GM13976 (cell line): Measurements from ENCODE around the gene DRAM1.
"Not testable (repeated sequence)": the region's sequence is repeated elsewhere in the genome, so short reads cannot be mapped to it uniquely, and the experiment has no call there.

Experiments used
- DNase-seq: peaks from one replicate; pipeline ENCODE4 v3.0.0; 2012; ENCODE audit warnings: low spot score
- CTCF ChIP-seq: IDR thresholded peaks from 2 replicates; pipeline ENCODE4 v1.5.1; 2012; ENCODE audit warnings: borderline replicate concordance, mild to moderate bottlenecking; ENCODE audit not compliant: insufficient read depth; ENCODE audit errors: extremely low read depth, missing control alignments, control extremely low read depth
- in situ Hi-C: fragments of 300-500 bp; cut with MboI; formaldehyde crosslinking; loops from one replicate; pipeline ENCODE4 v1.12.0; 2022; ENCODE audit warnings: low sequenced_read_pairs, mixed read lengths, inconsistent platforms; ENCODE audit not compliant: unreplicated experiment

DRAM1 gene

GRCh38 chr12:101852998-101853397 lies 24.4 kb upstream of the DRAM1 start:
- in situ Hi-C loops: no loop called here
- DNase-seq: no peak
- TF ChIP-seq CTCF: no peak

GRCh38 chr12:101854747-101855146 lies 22.6 kb upstream of the DRAM1 start:
- DNase-seq: no peak
- TF ChIP-seq CTCF: no peak
- in situ Hi-C loops: no loop called here

GRCh38 chr12:101855364-101855884 lies 22.0 kb upstream of the DRAM1 start:
- in situ Hi-C loops: no loop called here
- TF ChIP-seq CTCF: no peak
- no peak for DNase-seq

GRCh38 chr12:101855976-101856375 lies 21.4 kb upstream of the DRAM1 start:
- TF ChIP-seq CTCF: no peak
- no peak for DNase-seq
- in situ Hi-C loops: no loop called here

GRCh38 chr12:101856614-101857013 lies 20.8 kb upstream of the DRAM1 start:
- in situ Hi-C loops, DNase-seq: not testable (repeated sequence)

- TF ChIP-seq CTCF: no peak
- in situ Hi-C loops: no loop called here
- no peak for DNase-seq
These were observed 20.3 kb upstream of the DRAM1 start for GRCh38 chr12:101857043-101857558.

- TF ChIP-seq CTCF: no peak
- in situ Hi-C loops: no loop called here
- DNase-seq: no peak
These were observed 19.0 kb upstream of the DRAM1 start for GRCh38 chr12:101858361-101858760.
